Stimulated activated naive CD4-positive, alpha-beta T cell treated with Interleukin-2 at 50 U/mL for 16 hours (primary cell): ENCODE measurements around the gene KIAA1217.
A peak's percentile ranks its signal among the peaks of the same experiment; 100 is the strongest.
"Not testable (repeated sequence)": the region's sequence is repeated elsewhere in the genome, so short reads cannot be mapped to it uniquely, and the experiment has no call there.

ENCODE experiments used
- DNase-seq: peaks from one replicate; lab custom pipeline; 2025; lab: John Stamatoyannopoulos, UW

Gene KIAA1217

DNA sequence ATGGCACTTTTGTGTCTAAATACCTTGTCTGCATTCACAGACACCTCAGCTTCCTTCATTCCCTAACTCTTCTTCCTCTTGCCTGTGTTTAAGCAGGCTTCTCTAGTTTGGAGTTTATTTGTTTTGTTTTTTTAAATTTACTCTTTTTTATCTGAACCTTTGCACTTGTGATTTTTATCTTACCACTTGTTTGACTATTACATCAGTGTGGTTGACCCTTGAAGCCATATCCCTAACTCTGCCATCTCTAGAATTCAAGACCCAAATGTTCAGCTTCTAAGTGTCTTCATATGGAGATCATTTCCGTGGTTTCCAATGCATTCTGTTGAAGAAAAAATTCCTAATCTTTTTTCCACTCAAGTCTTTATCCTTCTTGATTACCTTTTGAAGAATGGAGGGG, 233.3 kb downstream of the KIAA1217 start:
- no peak for DNase-seq

DNA sequence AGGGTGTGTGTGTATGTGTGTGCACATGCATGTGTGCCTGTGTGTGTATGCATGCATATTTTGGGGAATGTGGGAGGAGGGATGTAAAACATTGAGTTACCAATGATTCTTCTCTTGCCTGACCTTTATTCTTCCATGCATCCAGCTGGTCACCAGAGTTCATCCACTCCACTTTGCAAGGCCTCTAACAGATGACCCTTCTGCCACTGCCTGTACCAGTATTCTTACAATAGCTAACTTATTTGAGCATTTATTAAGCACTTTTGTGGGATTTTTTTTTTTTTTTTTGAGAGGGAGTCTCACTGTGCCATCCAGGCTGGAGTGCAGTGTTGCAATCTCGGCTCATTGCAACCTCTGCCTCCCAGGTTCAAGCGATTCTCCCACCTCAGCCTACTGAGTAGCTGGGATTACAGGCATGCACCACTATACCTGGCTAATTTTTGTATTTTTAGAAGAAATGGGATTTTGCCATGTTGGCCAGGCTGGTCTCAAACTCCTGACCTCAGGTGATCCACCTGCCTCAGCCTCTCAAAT, 233.8 kb downstream of the KIAA1217 start:
- not testable (repeated sequence) for DNase-seq

DNA sequence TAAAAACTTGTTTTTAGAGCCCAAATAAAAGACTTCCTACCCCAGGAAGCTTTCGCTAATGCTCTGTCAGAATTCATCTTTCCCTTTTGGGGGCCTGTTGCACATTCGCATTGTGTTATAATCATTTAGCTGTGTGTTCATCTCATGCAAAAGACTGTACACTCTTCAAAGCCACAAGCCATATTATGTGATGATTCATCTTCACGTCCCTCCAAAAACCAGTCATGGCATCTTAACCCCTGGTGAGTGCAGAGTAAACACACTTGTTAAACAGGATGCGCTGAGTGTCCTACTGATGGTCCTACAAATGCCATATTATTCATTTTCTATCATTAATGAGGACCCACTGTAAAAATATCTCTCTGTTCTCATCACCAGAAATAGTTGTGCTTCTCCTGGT, 235.4 kb downstream of the KIAA1217 start:
- no peak for DNase-seq

DNA sequence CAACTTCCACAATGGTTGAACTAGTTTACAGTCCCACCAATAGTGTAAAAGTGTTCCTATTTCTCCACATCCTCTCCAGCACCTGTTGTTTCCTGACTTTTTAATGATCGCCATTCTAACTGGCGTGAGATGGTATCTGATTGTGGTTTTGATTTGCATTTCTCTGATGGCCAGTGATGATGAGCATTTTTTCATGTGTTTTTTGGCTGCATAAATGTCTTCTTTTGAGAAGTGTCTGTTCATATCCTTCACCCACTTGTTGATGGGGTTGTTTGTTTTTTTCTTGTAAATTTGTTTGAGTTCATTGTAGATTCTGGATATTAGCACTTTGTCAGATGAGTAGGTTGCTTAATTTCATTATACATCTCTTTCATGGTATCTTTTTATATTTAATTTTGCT, 237.0 kb downstream of the KIAA1217 start:
- not testable (repeated sequence) for DNase-seq

DNA sequence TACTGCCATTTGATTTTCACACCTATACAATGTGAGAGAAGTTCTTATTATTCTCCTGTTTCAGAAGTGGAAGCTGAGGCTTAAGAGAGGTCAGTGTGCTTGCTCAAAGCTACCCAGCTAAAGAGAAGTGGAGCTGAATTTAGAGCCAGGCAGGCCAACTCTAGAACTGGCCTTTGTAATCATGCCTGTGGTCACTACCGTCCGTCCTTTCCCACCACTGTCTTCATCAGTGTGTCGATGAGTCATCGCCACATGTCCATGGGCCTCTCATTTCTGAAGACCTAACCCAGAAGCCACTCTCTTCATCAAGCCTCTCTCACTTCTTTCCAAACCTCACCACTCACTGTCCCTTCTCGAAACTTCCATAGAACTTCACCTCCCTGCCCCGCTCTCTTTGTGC, 237.8 kb downstream of the KIAA1217 start:
- DNase-seq: no peak

DNA sequence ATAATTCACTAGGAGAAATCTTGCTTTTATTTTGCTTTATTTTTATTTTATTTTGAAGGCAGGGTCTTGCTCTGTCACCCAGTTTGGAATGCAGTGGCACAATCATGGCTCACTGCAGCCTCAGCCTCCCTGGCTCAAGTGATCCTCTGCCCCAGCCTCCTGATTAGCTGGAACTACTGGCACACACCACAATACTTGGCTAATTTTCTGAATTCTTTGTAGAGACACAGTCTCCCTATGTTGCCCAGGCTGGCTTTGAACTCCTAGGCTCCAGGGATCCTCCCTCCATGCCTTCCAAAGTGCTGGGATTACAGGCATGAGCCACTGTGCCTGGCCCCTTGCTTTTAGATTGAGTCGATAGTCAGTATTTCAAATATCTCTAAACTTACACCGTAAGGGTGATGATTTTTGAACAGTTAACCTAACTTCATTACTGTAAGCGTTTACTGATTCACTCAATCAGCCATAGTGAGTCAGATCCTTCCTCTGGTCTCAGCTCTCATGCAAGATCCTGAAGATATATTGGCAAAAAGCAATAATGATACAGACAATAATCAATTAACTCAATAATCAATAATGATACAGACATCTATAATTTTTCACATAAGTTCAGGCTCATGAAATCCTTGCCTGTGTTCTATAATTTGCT, 239.5 kb downstream of the KIAA1217 start:
- DNase-seq: no peak

DNA sequence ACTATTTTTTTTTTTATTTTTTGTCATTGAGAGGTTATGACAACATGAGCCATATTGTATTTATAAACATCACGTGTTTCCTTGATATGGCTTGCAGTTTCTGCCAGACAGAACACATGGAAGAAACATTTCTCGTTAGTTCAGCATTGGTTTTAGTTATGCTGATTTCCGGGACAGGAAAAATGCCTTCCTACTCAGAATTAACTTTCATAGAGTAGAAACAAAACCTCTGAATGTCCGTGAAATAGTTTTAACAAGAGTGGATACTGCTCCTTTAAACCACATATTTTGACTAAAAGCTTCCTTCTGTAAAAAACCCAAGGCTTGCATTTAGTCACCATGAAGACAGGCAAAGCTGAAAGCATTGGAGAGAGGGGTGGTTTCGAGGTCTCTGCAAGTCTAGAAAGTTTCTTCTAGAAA, 240.4 kb downstream of the KIAA1217 start:
- DNase-seq: no peak

DNA sequence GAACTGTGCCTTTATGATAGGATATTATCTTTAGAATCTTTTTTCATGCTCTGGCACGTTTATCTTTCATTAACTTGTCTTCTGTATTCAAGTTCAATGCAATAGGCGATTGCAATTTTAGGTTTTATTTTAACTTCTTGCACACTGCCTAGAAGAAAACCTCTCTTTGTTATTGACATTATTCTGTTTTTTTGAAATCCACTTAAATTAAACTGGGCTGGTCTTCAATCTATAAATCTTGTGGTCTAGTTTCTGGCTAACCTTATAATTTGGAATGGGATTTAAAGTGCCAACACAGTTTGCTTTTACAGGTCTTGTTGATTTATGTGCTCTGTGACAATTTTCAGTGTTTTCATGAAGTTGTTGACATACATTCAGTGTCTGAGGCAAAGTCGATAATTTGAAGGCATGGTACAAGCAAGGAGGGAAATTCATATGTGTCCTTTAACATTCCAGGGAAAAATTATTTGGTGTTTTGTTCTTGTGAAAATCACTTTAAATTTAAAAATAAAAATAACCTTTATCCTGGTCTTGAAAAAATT, 240.9 kb downstream of the KIAA1217 start:
- DNase-seq: no peak

DNA sequence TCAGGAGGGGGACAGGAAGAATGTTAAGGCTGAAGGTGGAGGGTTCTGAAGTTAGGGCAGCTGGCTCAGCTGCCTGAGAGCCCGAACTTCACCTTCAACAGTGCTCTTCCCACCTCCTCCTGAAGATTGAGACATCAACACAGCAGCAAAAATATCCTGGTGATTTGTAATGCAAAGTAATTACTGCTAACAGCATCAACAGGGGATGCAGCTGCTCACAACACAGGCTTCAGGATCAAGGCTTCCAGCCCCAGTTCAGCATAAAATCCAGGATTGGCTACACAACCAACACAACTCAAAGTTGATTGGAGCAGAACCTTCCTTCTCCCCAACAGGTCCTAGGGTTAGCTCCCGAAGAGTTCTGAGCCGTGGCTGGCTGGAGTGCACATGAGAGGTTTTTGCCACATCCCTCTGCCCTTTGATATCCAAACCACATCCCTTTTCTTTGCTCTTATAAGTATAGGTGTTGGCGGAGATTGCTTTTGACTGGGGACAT, 242.4 kb downstream of the KIAA1217 start:
- DNase-seq: no peak

DNA sequence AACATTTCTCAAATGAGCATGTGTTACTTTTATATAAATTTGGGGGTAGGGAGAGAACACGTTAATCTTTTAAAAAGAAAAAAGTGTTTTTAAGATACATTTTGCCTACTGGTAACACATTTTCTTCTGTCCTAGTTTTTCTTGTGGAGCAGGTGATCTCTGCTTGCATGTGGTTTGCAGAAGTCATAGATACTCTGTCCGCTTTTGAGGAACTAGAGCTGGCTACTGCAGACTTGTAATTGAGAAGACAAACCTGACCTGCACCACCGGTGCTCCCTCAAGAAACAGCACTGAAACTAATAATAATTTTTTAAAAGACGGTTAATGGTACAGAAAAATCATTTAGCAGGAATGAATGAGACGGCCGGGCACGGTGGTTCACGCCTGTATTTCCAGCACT, 243.1 kb downstream of the KIAA1217 start:
- no peak for DNase-seq

DNA sequence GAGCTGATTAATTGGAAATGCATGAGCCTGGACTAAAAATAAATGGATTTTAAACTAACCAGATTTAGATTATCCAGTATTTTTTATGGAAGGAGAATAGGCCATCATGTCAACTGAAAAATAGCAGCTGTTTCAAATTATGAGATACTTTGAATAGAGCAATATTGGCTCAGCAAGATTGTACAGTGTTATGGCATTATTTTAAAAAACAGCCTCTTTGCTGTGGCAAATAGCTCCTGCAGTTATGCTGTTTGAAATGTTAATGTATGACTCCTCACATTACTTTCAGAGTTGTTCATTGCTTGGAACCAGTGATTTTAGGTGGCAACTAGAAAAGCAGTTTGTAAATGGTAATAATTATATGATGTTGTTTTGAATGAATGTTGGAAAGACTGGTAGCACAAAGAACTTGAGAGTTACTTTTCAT, 244.5 kb downstream of the KIAA1217 start:
- no peak for DNase-seq

DNA sequence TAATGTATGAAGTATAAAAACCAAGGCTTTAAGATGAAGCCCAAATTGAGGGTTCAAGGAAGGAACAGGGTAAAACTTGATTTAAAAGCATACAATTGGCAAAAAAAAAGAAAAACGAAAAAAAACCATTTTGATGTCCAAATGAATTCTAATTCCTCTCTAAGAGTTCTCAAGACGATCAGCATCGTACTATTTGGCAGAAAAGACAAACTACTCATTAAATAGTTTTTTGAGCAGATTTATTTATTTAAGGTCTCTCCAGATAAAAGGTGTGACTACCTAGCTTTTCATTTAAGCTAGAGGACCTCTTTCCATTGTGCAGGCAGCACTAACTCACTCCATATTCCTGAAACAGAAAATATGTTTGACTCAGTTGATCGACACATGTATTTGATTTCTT, 245.0 kb downstream of the KIAA1217 start:
- DNase-seq: no peak

DNA sequence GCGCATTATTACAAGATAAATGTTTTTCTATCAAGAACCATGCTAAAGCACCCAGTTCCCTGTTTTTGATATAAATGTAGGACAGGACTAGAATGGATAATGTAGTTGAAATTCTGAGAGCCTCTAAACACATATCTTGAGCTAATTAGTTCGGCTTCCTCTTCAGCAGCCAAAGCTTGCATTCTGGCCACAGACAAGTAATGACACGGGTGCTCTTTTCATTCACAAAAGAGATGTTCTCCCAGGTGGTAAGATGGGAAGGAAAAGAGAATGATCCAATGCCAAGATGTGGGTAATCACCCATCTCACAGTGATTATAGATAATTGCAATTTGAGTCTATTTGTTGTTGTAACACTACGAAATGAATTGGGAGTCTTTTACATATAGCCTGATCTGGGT, 246.5 kb downstream of the KIAA1217 start:
- DNase-seq: no peak

DNA sequence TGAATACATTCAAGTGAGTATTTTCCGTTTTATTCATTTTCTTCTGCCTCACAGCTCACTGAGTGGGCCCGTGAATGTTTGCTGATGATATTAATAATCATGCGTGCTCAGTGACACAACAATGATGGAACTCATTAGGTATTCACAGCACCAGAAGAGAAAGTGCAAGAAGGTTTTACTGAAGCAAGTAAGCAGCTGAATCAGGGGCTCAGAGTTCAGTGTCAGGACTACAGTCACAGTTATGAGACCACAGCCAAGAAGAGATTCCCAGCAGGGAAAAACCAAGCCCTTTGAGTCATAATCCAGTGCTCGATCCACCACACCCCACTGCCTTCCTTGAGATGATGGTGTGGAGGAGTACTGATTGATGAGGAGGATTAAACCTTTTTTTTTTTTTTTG, 247.4 kb downstream of the KIAA1217 start:
- no peak for DNase-seq

DNA sequence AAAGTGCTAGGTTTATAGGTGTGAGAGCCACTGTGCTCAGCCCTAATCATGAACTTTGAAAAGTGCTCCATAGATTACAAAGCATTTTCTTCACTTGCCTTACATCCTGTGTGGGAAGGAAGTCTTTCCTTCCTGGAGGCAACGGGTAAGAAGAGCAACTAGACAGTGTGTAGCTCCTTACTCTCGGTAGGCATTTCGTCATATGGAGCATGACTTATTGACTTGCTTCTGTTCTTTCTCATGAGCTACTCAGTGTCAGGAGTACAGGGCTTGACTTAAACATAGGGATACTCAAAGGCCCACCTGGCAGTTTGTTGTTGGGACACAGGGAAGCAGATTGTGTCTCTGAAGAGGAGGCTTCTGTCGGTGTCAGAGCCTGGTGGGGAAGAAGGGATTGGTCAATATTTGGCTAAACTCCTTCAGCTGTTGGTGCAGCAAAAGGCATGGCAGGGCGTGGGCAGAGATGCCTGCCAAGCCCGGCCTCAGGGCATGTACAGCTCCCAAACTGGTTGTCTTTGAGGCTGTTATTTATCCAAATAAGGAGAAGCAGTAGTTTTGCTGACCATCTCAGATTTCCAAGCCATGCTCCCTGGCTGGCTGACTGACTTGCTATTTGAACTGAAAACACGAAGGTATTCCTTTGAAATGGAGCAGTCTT, 248.9 kb downstream of the KIAA1217 start:
- no peak for DNase-seq

DNA sequence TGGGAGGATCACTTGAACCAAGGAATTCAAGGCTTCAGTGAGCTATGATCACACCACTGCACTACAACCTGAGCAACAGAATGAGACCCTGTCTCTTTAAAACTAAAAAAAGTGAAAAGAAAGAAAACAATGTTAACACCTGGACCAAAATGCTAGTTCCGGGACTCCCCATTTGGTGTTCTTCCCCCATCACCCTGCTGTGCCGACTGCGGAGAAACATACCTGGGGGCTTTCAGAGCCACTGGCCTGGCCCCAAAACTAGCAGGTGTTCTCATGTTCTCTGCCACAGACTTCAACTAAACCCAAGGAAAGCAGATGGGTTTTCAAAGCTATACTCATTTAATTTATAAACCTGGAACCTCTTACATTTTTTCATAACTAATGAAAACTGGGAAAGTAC, 250.9 kb downstream of the KIAA1217 start:
- no peak for DNase-seq

DNA sequence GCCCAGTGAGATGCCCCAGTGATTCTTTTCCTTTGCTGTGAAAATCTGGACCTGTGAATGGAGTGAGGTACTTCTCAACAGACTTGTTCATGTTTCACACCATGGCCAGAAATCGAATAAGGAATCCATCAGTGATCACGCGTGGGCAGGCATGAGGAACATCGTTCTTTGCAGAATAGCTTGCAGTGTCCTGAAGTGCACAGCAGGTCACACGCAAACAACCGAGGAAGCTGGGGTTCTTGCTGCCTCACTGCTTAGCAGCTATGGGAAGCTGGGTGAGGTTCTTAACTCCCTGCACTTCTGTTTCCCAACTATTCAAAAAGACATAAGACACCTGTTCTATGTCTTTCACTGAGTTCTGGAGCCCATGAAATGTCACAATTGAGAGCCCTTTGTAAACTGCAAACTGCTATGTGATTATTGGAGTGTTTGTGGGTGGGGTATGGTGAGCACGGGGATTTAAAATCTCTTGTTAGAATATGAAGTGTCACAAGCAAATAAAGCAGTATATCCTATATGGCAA, 253.4 kb downstream of the KIAA1217 start:
- no peak for DNase-seq

DNA sequence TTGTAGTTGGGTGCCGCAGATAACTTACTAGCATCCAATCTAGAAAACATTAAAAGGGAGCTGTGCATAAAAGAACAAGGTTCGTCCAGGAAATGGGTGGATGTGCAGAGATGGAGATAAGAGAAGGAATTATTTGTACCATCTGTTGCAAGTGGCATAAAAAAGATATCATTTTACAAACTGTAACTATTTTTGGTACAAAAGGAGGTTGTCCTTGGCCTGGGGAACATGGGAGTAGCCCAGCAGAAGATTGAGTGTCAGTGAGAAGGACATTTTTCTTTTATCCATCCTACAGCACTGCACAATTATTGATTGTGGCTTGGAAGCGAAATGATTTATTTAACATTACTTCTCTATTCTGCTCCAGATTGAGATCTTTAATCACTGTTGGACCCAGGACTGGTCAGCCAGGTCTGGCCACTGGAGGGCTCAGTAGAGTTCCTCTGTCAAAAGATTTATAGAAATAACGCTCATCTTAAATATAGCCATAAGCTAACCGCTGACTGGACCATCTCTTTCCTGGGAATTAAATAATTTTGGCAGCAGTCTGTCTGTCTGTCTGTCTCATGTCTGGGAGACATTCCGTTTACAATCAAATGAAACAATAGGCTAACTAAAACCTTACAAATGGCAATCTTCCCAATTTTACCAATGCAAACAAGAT, 254.1 kb downstream of the KIAA1217 start:
- no peak for DNase-seq

DNA sequence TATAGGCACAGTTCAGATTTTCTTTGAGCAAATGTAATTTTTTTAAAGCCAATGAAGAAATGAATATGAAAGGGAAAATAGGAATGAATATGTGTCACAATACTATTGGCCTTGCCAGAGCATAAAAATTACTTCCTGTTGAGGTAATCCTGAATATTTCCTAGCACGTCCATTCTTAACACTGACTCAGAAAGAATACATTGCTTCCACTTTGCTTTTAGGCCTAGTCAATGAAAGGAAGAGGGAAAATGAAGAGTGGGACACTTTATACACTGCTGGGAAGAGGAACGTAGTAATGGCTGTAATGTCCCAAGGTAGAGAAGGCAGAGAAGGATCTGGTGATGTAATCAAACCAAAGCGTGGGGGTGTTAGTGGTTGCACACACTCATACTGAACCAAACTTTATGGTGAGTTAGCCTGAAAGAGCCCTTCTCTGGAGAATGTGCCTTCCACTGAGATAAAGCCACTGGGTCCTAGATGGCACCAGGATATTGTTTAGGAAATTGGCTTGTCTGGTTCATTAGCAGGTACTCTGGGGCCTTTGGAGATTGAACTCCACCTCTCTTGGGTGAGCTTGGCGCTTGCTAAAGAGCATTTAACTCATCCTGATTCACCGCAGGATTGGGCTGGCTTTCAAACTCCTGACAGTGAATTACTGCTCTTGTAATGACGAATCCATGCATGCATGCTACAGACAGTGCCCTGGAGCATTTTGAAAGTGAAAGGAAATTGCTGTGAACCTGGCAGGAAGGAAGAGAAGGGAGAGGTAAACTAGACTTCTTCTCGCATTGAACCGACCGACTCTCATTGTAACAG, 254.9 kb downstream of the KIAA1217 start:
- peak; percentile 28 for DNase-seq

DNA sequence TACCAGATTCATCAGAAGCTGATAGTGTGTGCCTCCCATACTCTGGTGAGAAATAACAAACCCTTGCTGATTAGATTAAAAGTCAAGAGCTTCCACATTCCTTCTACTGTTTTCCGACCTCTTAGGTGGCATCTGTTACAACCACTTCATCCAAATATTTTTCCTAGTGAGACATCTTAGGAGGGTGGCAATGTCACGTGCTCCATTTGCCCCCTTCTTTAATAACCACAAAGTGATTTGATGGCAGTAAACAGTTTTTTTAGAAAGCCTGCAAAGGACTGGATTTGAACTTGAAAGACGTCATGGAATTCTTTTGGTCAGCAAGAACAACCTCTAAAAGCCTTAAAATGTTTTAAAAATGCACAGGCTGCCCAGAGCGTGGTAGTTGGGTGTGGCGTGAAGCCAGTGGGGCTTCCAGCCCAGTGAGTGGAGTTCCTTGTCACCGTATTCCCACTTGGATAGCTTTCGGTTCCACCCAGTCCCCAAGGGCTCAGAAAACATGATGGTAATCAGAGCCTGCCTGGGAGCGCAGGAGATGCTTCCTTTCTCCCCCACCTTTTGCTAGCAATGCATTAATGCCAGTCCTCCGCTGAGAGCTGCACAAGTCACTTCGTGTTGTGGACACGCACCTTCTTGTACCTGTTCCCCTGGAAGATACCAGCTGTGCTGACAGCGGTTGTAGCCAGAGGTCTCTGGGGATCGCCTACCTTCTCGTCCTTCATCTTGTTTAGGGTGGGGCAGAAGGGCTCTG, 256.4 kb downstream of the KIAA1217 start:
- DNase-seq: no peak
